Panc1 (cell line): ENCODE measurements around the gene TCHH. TPM values are rescaled to one million over a fixed set of nuclear protein-coding genes. Genes with fewer than 3 reads are reported as not detected.
A peak's percentile ranks its signal among the peaks of the same experiment; 100 is the strongest.

ENCODE experiments used
- ATAC-seq: fragments of 200-7000 bp; cut with Tn5 transposase; 2 replicates; pipeline ENCODE4 v1.9.1; 2020; ENCODE audit warnings: mild to moderate bottlenecking, moderate library complexity
- BruUV-seq: library from RNA; stranded (reverse); fragments of 400-500 nt; replicated peaks from 2 replicates; lab custom pipeline; 2021; lab: Mats Ljungman, UMichigan
- CTCF ChIA-PET: fragments of 300-600 bp; sonication (Branson Sonifier 250); formaldehyde crosslinking; loops from one replicate; lab custom pipeline; 2022; ENCODE audit warnings: antibody characterized with exemption; lab: Charles Lee
- POLR2A ChIA-PET: fragments of 300-600 bp; sonication (Branson Sonifier 250); formaldehyde crosslinking; loops from one replicate; lab custom pipeline; 2022; ENCODE audit warnings: antibody characterized with exemption; lab: Charles Lee
- DNase-seq: peaks from one replicate; pipeline ENCODE4 v3.0.0-alpha.2; 2010; ENCODE audit warnings: low read depth, low spot score
- H3K27ac ChIP-seq: 2 replicates; pipeline ENCODE4 v1.5.1; 2011; ENCODE audit warnings: mild to moderate bottlenecking, low read length, inconsistent platforms
- H3K27me3 ChIP-seq: fragments of 200-500 bp; sonication (Bioruptor generic); 2 replicates; pipeline ENCODE4 v1.6.0; 2014; ENCODE audit warnings: low read length, inconsistent platforms; ENCODE audit not compliant: control insufficient read depth, insufficient read depth
- H3K36me3 ChIP-seq: fragments of 200-500 bp; sonication (Bioruptor generic); 2 replicates; pipeline ENCODE4 v1.5.1; 2014; ENCODE audit warnings: inconsistent platforms, mild to moderate bottlenecking, low read length, moderate library complexity; ENCODE audit not compliant: control insufficient read depth, insufficient read depth
- H3K4me1 ChIP-seq: 2 replicates; pipeline ENCODE4 v1.5.1; 2011; ENCODE audit warnings: inconsistent platforms, mild to moderate bottlenecking, low read length, moderate library complexity; ENCODE audit not compliant: control insufficient read depth, insufficient read depth
- H3K4me3 ChIP-seq, 2 experiments: 2 replicates each; pipeline ENCODE4 v1.5.1; 2011 to 2012; ENCODE audit warnings: low read depth in 2 of 2, low read length in 2 of 2, mild to moderate bottlenecking in 2 of 2, inconsistent platforms in 1 of 2, moderate library complexity in 1 of 2
- H3K9me3 ChIP-seq: fragments of 200-500 bp; sonication (Bioruptor generic); 2 replicates; pipeline ENCODE4 v1.5.1; 2014; ENCODE audit warnings: low read depth, mild to moderate bottlenecking, inconsistent platforms, low read length, moderate library complexity; ENCODE audit not compliant: control insufficient read depth, insufficient read depth
- POLR2AphosphoS5 ChIP-seq: IDR thresholded peaks from 2 replicates; pipeline ENCODE4 v1.6.1; 2012; ENCODE audit warnings: mild to moderate bottlenecking, low read depth, low read length, moderate library complexity
- REST ChIP-seq, 2 experiments: IDR thresholded peaks; 2 replicates each; pipeline ENCODE4 v1.6.1; 2011 to 2012; ENCODE audit warnings: low read depth in 2 of 2, control low read depth in 1 of 2, low read length in 1 of 2, mild to moderate bottlenecking in 1 of 2, moderate library complexity in 1 of 2; ENCODE audit not compliant: insufficient read depth in 1 of 2
- SIN3A ChIP-seq: IDR thresholded peaks from 2 replicates; pipeline ENCODE4 v1.6.1; 2012; ENCODE audit warnings: low read depth, mild to moderate bottlenecking, low read length, moderate library complexity, borderline replicate concordance; ENCODE audit not compliant: insufficient read depth
- TCF7L2 ChIP-seq: IDR thresholded peaks from 2 replicates; pipeline ENCODE4 v1.6.1; 2011; ENCODE audit warnings: mild to moderate bottlenecking, low read depth, low read length, inconsistent platforms
- in situ Hi-C: cut with HindIII; loops from 2 replicates; pipeline ENCODE4 v1.10.0; 2016; ENCODE audit warnings: low sequenced_read_pairs, low pct_unique_long_range_greater_than_20kb
- intact Hi-C: fragments of 100-400 bp; cut with micrococcal nuclease; formaldehyde crosslinking; loops from one replicate; pipeline ENCODE4 v1.10.0; 2022; ENCODE audit not compliant: unreplicated experiment
- total RNA-seq: library from RNA; stranded (reverse); gene quantifications from one replicate; pipeline ENCODE4 v1.2.1, GENCODE V29; 2021; ENCODE audit not compliant: unreplicated experiment
- TF ChIP-seq, protein P1 (sequence below): fragments of 450-650 bp; IDR thresholded peaks from 2 replicates; pipeline ENCODE4 v1.5.1; 2017; ENCODE audit warnings: mild to moderate bottlenecking

The TCHH gene
- total RNA-seq, 1 experiment from 2014 or later = 0.28 TPM

- in situ Hi-C loops (no loop called here), intact Hi-C loops (loop anchor here (5.0 kb wide), 1 partner anchor 60 kb away; no protein-coding TSS in a partner anchor)
- CTCF ChIA-PET = interaction anchor here (0.6 to 0.7 kb wide), 2 partner anchors 17 to 54 kb away, joined by 4 to 6 read pairs; no protein-coding TSS in a partner anchor
- TF ChIP-seq, protein P1, sequence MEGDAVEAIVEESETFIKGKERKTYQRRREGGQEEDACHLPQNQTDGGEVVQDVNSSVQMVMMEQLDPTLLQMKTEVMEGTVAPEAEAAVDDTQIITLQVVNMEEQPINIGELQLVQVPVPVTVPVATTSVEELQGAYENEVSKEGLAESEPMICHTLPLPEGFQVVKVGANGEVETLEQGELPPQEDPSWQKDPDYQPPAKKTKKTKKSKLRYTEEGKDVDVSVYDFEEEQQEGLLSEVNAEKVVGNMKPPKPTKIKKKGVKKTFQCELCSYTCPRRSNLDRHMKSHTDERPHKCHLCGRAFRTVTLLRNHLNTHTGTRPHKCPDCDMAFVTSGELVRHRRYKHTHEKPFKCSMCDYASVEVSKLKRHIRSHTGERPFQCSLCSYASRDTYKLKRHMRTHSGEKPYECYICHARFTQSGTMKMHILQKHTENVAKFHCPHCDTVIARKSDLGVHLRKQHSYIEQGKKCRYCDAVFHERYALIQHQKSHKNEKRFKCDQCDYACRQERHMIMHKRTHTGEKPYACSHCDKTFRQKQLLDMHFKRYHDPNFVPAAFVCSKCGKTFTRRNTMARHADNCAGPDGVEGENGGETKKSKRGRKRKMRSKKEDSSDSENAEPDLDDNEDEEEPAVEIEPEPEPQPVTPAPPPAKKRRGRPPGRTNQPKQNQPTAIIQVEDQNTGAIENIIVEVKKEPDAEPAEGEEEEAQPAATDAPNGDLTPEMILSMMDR = no peak
- no peak for TF ChIP-seq REST (IDR thresholded peaks at IDR 0.05; ENCODE audit: insufficient read depth in 1 of 2, low read depth in 2 of 2, low read length in 1 of 2)
- TF ChIP-seq POLR2AphosphoS5 = no peak
- no peak for TF ChIP-seq TCF7L2
- TF ChIP-seq SIN3A = no peak
- peaks cover 5% of the 10 kb centered on the region; the same call in 1 of the 2 replicates for H3K4me1 ChIP-seq
- no peaks in the 10 kb centered on the region for H3K36me3 ChIP-seq
- no peaks in the 10 kb centered on the region for H3K9me3 ChIP-seq
- H3K4me3 ChIP-seq = peak overlapping the region; percentile 53 to 78
- BruUV-seq = no TSS peak
- ATAC-seq = no peak
- POLR2A ChIA-PET = no interaction called here
- peaks cover 50% of the 10 kb centered on the region for H3K27me3 ChIP-seq
- no peak overlapping the region for H3K27ac ChIP-seq
- no peak for DNase-seq
These were observed 3.0 kb downstream of the TCHH start for GRCh38 chr1:152112101-152112884.

DNA sequence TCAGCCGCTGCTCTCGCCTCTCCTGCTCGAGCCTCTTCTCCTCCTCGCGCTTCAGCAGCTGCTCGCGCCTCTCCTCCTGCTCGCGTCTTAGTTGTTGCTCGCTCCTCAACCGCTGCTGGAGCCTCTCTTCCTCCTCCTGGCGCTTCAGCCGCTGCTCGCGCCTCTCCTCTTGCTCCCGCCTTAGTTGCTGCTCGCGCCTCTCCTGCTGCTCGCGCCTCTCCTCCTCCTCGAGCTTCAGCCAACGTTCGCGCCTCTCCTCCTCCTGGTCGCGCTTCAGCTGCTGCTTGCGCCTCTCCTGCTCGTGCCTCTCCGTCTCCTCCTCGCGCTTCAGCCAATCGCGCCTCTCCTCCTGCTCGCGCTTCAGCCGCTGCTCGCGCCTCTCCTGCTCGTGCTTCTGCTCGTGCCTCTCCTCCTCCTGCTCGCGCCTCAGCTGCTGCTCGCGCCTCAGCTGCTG, 3.7 kb downstream of the TCHH start:
- DNase-seq (no peak), ATAC-seq (peak; percentile 73)
- Histone ChIP-seq H3K9me3 (no peaks in the 10 kb centered on the region), H3K4me1 (peaks cover 5% of the 10 kb centered on the region; the same call in 1 of the 2 replicates), H3K36me3 (no peaks in the 10 kb centered on the region), H3K27ac (peak overlapping the region; percentile 66; the same call in 1 of the 2 replicates), H3K4me3 (peak overlapping the region; percentile 53 to 78), H3K27me3 (peaks cover 45% of the 10 kb centered on the region)
- no TSS peak for BruUV-seq
- CTCF ChIA-PET = interaction anchor here (0.6 to 0.7 kb wide), 2 partner anchors 16 to 55 kb away, joined by 4 to 6 read pairs; no protein-coding TSS in a partner anchor
- intact Hi-C loops = loop anchor here (5.0 kb wide), 1 partner anchor 59 kb away; no protein-coding TSS in a partner anchor
- no peak for TF ChIP-seq POLR2AphosphoS5
- TF ChIP-seq TCF7L2 = no peak
- TF ChIP-seq SIN3A = no peak
- in situ Hi-C loops = no loop called here
- POLR2A ChIA-PET = interaction anchor here (0.8 kb wide), 1 partner anchor 36 kb away, joined by 13 read pairs; no protein-coding TSS in a partner anchor
